HL-60 (cell line): ENCODE data around the gene QSOX1.

Experiments
- GABPA ChIP-seq: IDR thresholded peaks from 2 replicates; pipeline ENCODE4 v1.6.1; 2012; ENCODE audit warnings: low read depth
- POLR2AphosphoS5 ChIP-seq: IDR thresholded peaks from 2 replicates; pipeline ENCODE4 v1.6.1; 2012; ENCODE audit warnings: low read depth
- SPI1 ChIP-seq: IDR thresholded peaks from 2 replicates; pipeline ENCODE4 v1.6.1; 2012; ENCODE audit warnings: low read depth, mild to moderate bottlenecking, borderline replicate concordance
- TF ChIP-seq, protein P1 (sequence below): IDR thresholded peaks from one replicate; pipeline ENCODE4 v1.5.1; 2011; ENCODE audit warnings: low read length, control low read depth, inconsistent platforms; ENCODE audit not compliant: insufficient read depth
- TF ChIP-seq, protein P2 (sequence below): IDR thresholded peaks from 2 replicates; pipeline ENCODE4 v1.6.1; 2012; ENCODE audit warnings: low read depth; ENCODE audit not compliant: insufficient replicate concordance

DNA sequence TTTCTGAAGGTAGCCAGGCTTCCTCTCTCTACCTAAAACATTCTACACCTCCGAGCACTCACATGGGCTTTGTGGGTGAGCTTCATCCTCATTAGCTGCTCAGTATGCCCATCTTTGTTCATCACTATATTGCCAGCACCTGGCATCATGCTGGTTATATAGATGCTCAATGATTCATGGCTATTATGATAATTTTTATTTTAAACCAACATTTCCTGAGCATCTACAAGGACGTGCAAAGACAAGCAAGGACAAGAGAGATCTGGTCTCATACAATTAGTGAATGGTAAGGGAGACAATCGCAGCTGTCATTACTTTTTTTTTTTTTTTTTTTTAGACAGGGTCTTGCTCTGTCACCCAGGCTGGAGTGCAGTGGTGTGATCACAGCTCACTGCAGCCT is 11.3 kb upstream of the QSOX1 start:
- TF ChIP-seq, protein P1, sequence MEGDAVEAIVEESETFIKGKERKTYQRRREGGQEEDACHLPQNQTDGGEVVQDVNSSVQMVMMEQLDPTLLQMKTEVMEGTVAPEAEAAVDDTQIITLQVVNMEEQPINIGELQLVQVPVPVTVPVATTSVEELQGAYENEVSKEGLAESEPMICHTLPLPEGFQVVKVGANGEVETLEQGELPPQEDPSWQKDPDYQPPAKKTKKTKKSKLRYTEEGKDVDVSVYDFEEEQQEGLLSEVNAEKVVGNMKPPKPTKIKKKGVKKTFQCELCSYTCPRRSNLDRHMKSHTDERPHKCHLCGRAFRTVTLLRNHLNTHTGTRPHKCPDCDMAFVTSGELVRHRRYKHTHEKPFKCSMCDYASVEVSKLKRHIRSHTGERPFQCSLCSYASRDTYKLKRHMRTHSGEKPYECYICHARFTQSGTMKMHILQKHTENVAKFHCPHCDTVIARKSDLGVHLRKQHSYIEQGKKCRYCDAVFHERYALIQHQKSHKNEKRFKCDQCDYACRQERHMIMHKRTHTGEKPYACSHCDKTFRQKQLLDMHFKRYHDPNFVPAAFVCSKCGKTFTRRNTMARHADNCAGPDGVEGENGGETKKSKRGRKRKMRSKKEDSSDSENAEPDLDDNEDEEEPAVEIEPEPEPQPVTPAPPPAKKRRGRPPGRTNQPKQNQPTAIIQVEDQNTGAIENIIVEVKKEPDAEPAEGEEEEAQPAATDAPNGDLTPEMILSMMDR = no peak
- TF ChIP-seq POLR2AphosphoS5 (no peak), GABPA (no peak), SPI1 (no peak)
- TF ChIP-seq, protein P2, sequence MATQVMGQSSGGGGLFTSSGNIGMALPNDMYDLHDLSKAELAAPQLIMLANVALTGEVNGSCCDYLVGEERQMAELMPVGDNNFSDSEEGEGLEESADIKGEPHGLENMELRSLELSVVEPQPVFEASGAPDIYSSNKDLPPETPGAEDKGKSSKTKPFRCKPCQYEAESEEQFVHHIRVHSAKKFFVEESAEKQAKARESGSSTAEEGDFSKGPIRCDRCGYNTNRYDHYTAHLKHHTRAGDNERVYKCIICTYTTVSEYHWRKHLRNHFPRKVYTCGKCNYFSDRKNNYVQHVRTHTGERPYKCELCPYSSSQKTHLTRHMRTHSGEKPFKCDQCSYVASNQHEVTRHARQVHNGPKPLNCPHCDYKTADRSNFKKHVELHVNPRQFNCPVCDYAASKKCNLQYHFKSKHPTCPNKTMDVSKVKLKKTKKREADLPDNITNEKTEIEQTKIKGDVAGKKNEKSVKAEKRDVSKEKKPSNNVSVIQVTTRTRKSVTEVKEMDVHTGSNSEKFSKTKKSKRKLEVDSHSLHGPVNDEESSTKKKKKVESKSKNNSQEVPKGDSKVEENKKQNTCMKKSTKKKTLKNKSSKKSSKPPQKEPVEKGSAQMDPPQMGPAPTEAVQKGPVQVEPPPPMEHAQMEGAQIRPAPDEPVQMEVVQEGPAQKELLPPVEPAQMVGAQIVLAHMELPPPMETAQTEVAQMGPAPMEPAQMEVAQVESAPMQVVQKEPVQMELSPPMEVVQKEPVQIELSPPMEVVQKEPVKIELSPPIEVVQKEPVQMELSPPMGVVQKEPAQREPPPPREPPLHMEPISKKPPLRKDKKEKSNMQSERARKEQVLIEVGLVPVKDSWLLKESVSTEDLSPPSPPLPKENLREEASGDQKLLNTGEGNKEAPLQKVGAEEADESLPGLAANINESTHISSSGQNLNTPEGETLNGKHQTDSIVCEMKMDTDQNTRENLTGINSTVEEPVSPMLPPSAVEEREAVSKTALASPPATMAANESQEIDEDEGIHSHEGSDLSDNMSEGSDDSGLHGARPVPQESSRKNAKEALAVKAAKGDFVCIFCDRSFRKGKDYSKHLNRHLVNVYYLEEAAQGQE = no peak
